Natural killer cell (primary cell): ENCODE measurements around the gene CCDC85C. TPM values are rescaled to one million over a fixed set of nuclear protein-coding genes. Genes with fewer than 3 reads are reported as not detected.

Source experiments
- ATAC-seq, 3 donors: fragments of 150-1000 bp in 2 of 3; fragments of 200-7000 bp in 1 of 3; cut with Tn5 transposase; 1 replicate in 1 of 3; 2 replicates in 2 of 3; pipeline ENCODE4 v1.10.0; 2021; ENCODE audit warnings: mild to moderate bottlenecking in 2 of 3, moderate library complexity in 2 of 3
- DNase-seq, 2 donors: peaks; one replicate each; pipeline versions ENCODE4 v3.0.0 to v3.0.0-alpha.2; 2013 to 2021; ENCODE audit warnings: mixed read lengths in 1 of 2
- H3K27ac ChIP-seq: one replicate; pipeline ENCODE4 v1.5.1; 2013; ENCODE audit warnings: mild to moderate bottlenecking, low read length
- H3K27me3 ChIP-seq: one replicate; pipeline ENCODE4 v1.6.1; 2013; ENCODE audit warnings: low read length; ENCODE audit not compliant: control insufficient read depth, insufficient read depth
- H3K36me3 ChIP-seq: one replicate; pipeline ENCODE4 v1.6.1; 2013; ENCODE audit warnings: low read length; ENCODE audit not compliant: control insufficient read depth, insufficient read depth
- H3K4me1 ChIP-seq: one replicate; pipeline ENCODE4 v1.6.1; 2013; ENCODE audit warnings: low read length; ENCODE audit not compliant: control insufficient read depth, insufficient read depth
- H3K4me3 ChIP-seq: one replicate; pipeline ENCODE4 v1.5.1; 2013; ENCODE audit warnings: low read length
- H3K9me3 ChIP-seq: one replicate; pipeline ENCODE4 v1.6.1; 2013; ENCODE audit warnings: low read length; ENCODE audit not compliant: control insufficient read depth, insufficient read depth
- H3K27ac Mint-ChIP-seq, 2 donors: one replicate each; pipeline ENCODE4 v1.8.0; 2022; ENCODE audit warnings: mild to moderate bottlenecking in 2 of 2, mixed read lengths in 2 of 2, moderate library complexity in 1 of 2
- H3K27me3 Mint-ChIP-seq, 2 donors: one replicate each; pipeline ENCODE4 v1.8.0; 2022; ENCODE audit warnings: low read depth in 2 of 2, mixed read lengths in 2 of 2
- H3K36me3 Mint-ChIP-seq: one replicate; pipeline ENCODE4 v1.8.0; 2022; ENCODE audit warnings: mixed read lengths
- H3K4me1 Mint-ChIP-seq, 2 donors: one replicate each; pipeline ENCODE4 v1.8.0; 2022; ENCODE audit warnings: mixed read lengths in 2 of 2
- H3K4me3 Mint-ChIP-seq: one replicate; pipeline ENCODE4 v1.8.0; 2022; ENCODE audit warnings: mild to moderate bottlenecking, moderate library complexity, mixed read lengths
- H3K9me3 Mint-ChIP-seq, 2 donors: one replicate each; pipeline ENCODE4 v1.8.0; 2022; ENCODE audit warnings: mixed read lengths in 2 of 2
- WGBS: methylation state at CpG from one replicate; pipeline ENCODE4 v1.1.7; 2013; ENCODE audit warnings: missing lambda C conversion rate; ENCODE audit not compliant: insufficient coverage; 5-methylcytosine and 5-hydroxymethylcytosine counted together
- intact Hi-C: fragments of 100-400 bp; cut with micrococcal nuclease; formaldehyde crosslinking; loops from one replicate; pipeline ENCODE4 v1.14.2; 2022
- total RNA-seq, 4 donors: library from RNA; stranded (reverse); fragments of 120-200 nt in 1 of 4; gene quantifications; one replicate each; pipeline versions ENCODE4 v1.2.3 to v1.2.4, GENCODE V29; 2013 to 2022
- TF ChIP-seq, protein P1 (sequence below): fragments of 200-600 bp; IDR thresholded peaks from one replicate; pipeline ENCODE4 v1.8.0; 2022; ENCODE audit warnings: antibody characterized with exemption

CCDC85C gene
- total RNA-seq, 3 donors from 2014 or later (not counting 1 experiment from before 2014, with no cell fraction given) = 0.73 to 4.3 (median 2.8) TPM

DNA sequence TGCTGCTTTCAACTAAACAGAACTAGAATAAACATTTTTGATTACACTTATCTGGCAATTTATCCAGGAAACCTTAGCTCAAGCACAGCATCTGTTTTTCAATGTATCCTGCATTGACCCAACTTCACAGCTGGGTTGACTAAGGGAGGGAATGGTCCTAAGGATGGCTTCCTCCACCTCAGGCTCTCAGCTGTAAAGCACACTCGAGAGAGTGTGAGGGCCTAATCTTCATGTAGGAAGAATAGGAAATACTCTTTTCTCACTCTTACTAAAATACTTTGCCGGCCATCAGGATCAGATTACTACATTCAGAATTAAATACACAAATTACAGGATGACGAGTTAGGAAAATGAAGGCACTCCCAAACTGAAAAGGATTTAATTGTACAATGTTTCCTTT lies 130.5 kb downstream of the CCDC85C start:
- Mint-ChIP-seq H3K4me1 (peaks cover 73 to 74% of the 10 kb centered on the region in 2 donors), H3K27ac (no peak overlapping the region), H3K36me3 (no peaks in the 10 kb centered on the region), H3K9me3 (no peaks in the 10 kb centered on the region), H3K4me3 (no peak overlapping the region), H3K27me3 (no peaks in the 10 kb centered on the region)
- Histone ChIP-seq H3K27me3 (no peaks in the 10 kb centered on the region), H3K9me3 (no peaks in the 10 kb centered on the region), H3K4me3 (no peak overlapping the region), H3K36me3 (peaks cover 1% of the 10 kb centered on the region), H3K4me1 (peaks cover 15% of the 10 kb centered on the region), H3K27ac (no peak overlapping the region)
- intact Hi-C loops = no loop called here
- WGBS = 100% methylated on average over 2 of the region's 3 CpGs
- DNase-seq (no peak), ATAC-seq (no peak)
- TF ChIP-seq, protein P1, sequence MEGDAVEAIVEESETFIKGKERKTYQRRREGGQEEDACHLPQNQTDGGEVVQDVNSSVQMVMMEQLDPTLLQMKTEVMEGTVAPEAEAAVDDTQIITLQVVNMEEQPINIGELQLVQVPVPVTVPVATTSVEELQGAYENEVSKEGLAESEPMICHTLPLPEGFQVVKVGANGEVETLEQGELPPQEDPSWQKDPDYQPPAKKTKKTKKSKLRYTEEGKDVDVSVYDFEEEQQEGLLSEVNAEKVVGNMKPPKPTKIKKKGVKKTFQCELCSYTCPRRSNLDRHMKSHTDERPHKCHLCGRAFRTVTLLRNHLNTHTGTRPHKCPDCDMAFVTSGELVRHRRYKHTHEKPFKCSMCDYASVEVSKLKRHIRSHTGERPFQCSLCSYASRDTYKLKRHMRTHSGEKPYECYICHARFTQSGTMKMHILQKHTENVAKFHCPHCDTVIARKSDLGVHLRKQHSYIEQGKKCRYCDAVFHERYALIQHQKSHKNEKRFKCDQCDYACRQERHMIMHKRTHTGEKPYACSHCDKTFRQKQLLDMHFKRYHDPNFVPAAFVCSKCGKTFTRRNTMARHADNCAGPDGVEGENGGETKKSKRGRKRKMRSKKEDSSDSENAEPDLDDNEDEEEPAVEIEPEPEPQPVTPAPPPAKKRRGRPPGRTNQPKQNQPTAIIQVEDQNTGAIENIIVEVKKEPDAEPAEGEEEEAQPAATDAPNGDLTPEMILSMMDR = no peak

GRCh38 chr14:99472937-99473336 lies 131.1 kb downstream of the CCDC85C start:
- Mint-ChIP-seq H3K27ac (peak overlapping the region in 1 of 2 donors; percentile 73), H3K4me3 (peak overlapping the region; percentile 3), H3K27me3 (no peaks in the 10 kb centered on the region), H3K4me1 (peaks cover 73 to 74% of the 10 kb centered on the region in 2 donors), H3K9me3 (no peaks in the 10 kb centered on the region), H3K36me3 (no peaks in the 10 kb centered on the region)
- no peak for DNase-seq
- ATAC-seq = no peak
- Histone ChIP-seq H3K4me3 (no peak overlapping the region), H3K27ac (no peak overlapping the region), H3K9me3 (no peaks in the 10 kb centered on the region), H3K27me3 (no peaks in the 10 kb centered on the region), H3K4me1 (peaks cover 20% of the 10 kb centered on the region), H3K36me3 (peaks cover 1% of the 10 kb centered on the region)
- intact Hi-C loops = no loop called here
- 90% methylated on average over 2 of the region's 4 CpGs for WGBS
- TF ChIP-seq, protein P1 = no peak

GRCh38 chr14:99471731-99472130 lies 132.3 kb downstream of the CCDC85C start:
- H3K4me3 Mint-ChIP-seq = no peak overlapping the region
- H3K4me1 Mint-ChIP-seq = peaks cover 79 to 82% of the 10 kb centered on the region in 2 donors

More at GRCh38 chr14:99471731-99472130, 132.3 kb downstream of the CCDC85C start:
- intact Hi-C loops = no loop called here
- Histone ChIP-seq H3K4me1 (peaks cover 28% of the 10 kb centered on the region), H3K27me3 (no peaks in the 10 kb centered on the region), H3K9me3 (no peaks in the 10 kb centered on the region), H3K4me3 (no peak overlapping the region), H3K27ac (no peak overlapping the region), H3K36me3 (peaks cover 1% of the 10 kb centered on the region)
- Mint-ChIP-seq H3K36me3 (no peaks in the 10 kb centered on the region), H3K9me3 (no peaks in the 10 kb centered on the region), H3K27me3 (no peaks in the 10 kb centered on the region), H3K27ac (peak overlapping the region in 1 of 2 donors; percentile 91)
- DNase-seq = no peak
- ATAC-seq = no peak
- 85% methylated on average over 7 of the region's 7 CpGs for WGBS
- TF ChIP-seq, protein P1 = no peak
